Neural progenitor cell (in vitro differentiated cells): ENCODE measurements around the gene HSP90AA1. TPM values are rescaled to one million over a fixed set of nuclear protein-coding genes. Genes with fewer than 3 reads are reported as not detected.

Experiments
- DNase-seq: peaks from one replicate; pipeline ENCODE4 v3.0.0-alpha.2; 2016; ENCODE audit warnings: low spot score
- H2AFZ ChIP-seq: fragments of 200-600 bp; sonication (generic); replicated peaks from 2 replicates; pipeline ENCODE4 v1.6.1; 2016; ENCODE audit warnings: antibody characterized with exemption
- H3F3A ChIP-seq: fragments of 200-600 bp; sonication (generic); 2 replicates; pipeline ENCODE4 v1.6.1; 2016; ENCODE audit warnings: antibody characterized with exemption, low read depth
- H3K27ac ChIP-seq: fragments of 200-600 bp; sonication (generic); 2 replicates; pipeline ENCODE4 v1.5.1; 2016; ENCODE audit warnings: mild to moderate bottlenecking
- H3K27me3 ChIP-seq: fragments of 200-600 bp; sonication (generic); 2 replicates; pipeline ENCODE4 v1.6.1; 2016; ENCODE audit warnings: mild to moderate bottlenecking, moderate library complexity
- H3K36me3 ChIP-seq: fragments of 200-600 bp; sonication (generic); 2 replicates; pipeline ENCODE4 v1.5.1; 2016
- H3K4me1 ChIP-seq: fragments of 200-600 bp; sonication (generic); 2 replicates; pipeline ENCODE4 v1.6.1; 2016; ENCODE audit warnings: mixed run types
- H3K4me2 ChIP-seq: fragments of 200-600 bp; sonication (generic); 2 replicates; pipeline ENCODE4 v1.6.1; 2016
- H3K4me3 ChIP-seq: fragments of 200-600 bp; sonication (generic); 2 replicates; pipeline ENCODE4 v1.5.1; 2016
- H3K79me2 ChIP-seq: fragments of 200-600 bp; sonication (generic); 2 replicates; pipeline ENCODE4 v1.6.1; 2016; ENCODE audit warnings: low read depth
- H3K9ac ChIP-seq: fragments of 200-600 bp; sonication (generic); 2 replicates; pipeline ENCODE4 v1.6.1; 2016
- H3K9me3 ChIP-seq: fragments of 200-600 bp; sonication (generic); 2 replicates; pipeline ENCODE4 v1.5.1; 2016; ENCODE audit warnings: low read depth
- H4K20me1 ChIP-seq: fragments of 200-600 bp; sonication (generic); 2 replicates; pipeline ENCODE4 v1.6.1; 2016; ENCODE audit warnings: low read depth
- H3K27ac Mint-ChIP-seq: 3 replicates; pipeline ENCODE4 v1.8.0; 2021; ENCODE audit warnings: mixed read lengths
- H3K27me3 Mint-ChIP-seq: 2 replicates; pipeline ENCODE4 v1.8.0; 2022; ENCODE audit warnings: low read depth, mild to moderate bottlenecking, inconsistent platforms, moderate library complexity, mixed read lengths; ENCODE audit not compliant: insufficient read depth
- H3K36me3 Mint-ChIP-seq: 3 replicates; pipeline ENCODE4 v1.8.0; 2021; ENCODE audit warnings: mixed read lengths
- H3K4me1 Mint-ChIP-seq: 3 replicates; pipeline ENCODE4 v1.8.0; 2021; ENCODE audit warnings: mixed read lengths
- H3K4me3 Mint-ChIP-seq: 3 replicates; pipeline ENCODE4 v1.8.0; 2021; ENCODE audit warnings: mild to moderate bottlenecking, moderate library complexity, mixed read lengths
- H3K9me3 Mint-ChIP-seq: 3 replicates; pipeline ENCODE4 v1.8.0; 2020; ENCODE audit warnings: mixed read lengths
- CTCF ChIP-seq: fragments of 200-600 bp; sonication (generic); IDR thresholded peaks from 2 replicates; pipeline ENCODE4 v1.5.1; 2017; ENCODE audit warnings: antibody characterized with exemption, mild to moderate bottlenecking
- EZH2 ChIP-seq: fragments of 200-600 bp; sonication (generic); IDR thresholded peaks from 2 replicates; pipeline ENCODE4 v1.6.1; 2017; ENCODE audit warnings: antibody characterized with exemption, mild to moderate bottlenecking, moderate library complexity
- EZH2phosphoT487 ChIP-seq: fragments of 200-600 bp; sonication (generic); IDR thresholded peaks from 2 replicates; pipeline ENCODE4 v1.6.1; 2017; ENCODE audit warnings: antibody characterized with exemption
- total RNA-seq: library from RNA; depleted of rRNA; stranded (reverse); fragments of >200 nt; gene quantifications from 2 replicates; pipeline ENCODE4 v1.2.3, GENCODE V29; 2015; ENCODE audit warnings: low replicate concordance

HSP90AA1 gene
- total RNA-seq, 1 donor from 2014 or later, result 746 TPM

- H3K79me2 ChIP-seq, result no peaks in the 10 kb centered on the region
- Mint-ChIP-seq H3K4me3 (no peak overlapping the region), H3K36me3 (no peaks in the 10 kb centered on the region), H3K4me1 (peaks cover 21% of the 10 kb centered on the region), H3K27me3 (no peaks in the 10 kb centered on the region), H3K27ac (no peak overlapping the region), H3K9me3 (no peaks in the 10 kb centered on the region)
- H2AFZ ChIP-seq, result peak overlapping the region; percentile 76
- no peaks in the 10 kb centered on the region for H4K20me1 ChIP-seq
- no peaks in the 10 kb centered on the region for H3K27me3 ChIP-seq
- H3K4me3 ChIP-seq, result no peak overlapping the region
- no peak overlapping the region for H3K9ac ChIP-seq
- peaks cover 7% of the 10 kb centered on the region for H3K4me1 ChIP-seq
- no peaks in the 10 kb centered on the region for H3K36me3 ChIP-seq
- peaks cover 2% of the 10 kb centered on the region for H3F3A ChIP-seq
- no peaks in the 10 kb centered on the region for H3K9me3 ChIP-seq
- no peak for TF ChIP-seq EZH2phosphoT487
- no peak for TF ChIP-seq EZH2
- no peak for TF ChIP-seq CTCF
- H3K27ac ChIP-seq, result no peak overlapping the region
- peak overlapping the region; percentile 38 for H3K4me2 ChIP-seq
- DNase-seq, result peak; percentile 31
These were observed 9.2 kb upstream of the HSP90AA1 start for GRCh38 chr14:102095871-102096568.

DNA sequence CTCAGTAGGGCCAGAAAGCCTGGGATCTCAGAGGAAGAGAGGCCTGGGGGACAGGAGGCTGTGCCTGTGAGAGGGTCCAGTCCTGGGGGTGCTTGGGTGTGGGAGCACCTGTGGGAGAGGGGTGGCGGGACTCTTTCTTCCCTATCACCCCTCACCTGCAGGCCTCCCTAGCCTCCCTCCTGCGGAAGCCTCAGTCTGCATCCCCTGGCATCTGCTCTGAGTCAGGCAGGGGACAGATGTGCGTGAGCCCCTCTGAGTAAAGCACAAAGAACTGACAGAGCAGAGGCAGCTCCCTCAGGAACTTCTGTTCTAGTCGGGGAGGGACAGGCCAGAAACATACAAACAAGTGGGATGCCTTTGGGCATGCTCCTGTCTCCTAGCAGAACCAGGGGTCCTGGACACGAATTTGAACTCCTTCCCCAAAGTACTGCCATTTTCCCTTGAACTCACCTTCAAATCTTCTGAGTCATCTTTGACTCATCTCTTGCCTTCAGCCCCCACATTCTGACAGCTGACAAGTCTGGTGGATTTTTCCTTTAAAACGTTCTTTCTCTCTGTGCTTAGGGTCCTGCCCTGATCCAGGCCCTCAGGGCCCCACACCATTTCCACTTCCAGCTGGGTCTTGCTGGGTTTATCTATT lies 8.5 kb upstream of the HSP90AA1 start:
- no peaks in the 10 kb centered on the region for H4K20me1 ChIP-seq
- Mint-ChIP-seq H3K27me3 (no peaks in the 10 kb centered on the region), H3K4me1 (peaks cover 17% of the 10 kb centered on the region), H3K36me3 (no peaks in the 10 kb centered on the region), H3K27ac (no peak overlapping the region), H3K4me3 (no peak overlapping the region), H3K9me3 (no peaks in the 10 kb centered on the region)
- peaks cover 7% of the 10 kb centered on the region for H3K4me1 ChIP-seq
- no peak for TF ChIP-seq EZH2
- TF ChIP-seq EZH2phosphoT487, result no peak
- no peak for TF ChIP-seq CTCF
- H2AFZ ChIP-seq, result no peak overlapping the region
- H3F3A ChIP-seq, result peaks cover 2% of the 10 kb centered on the region
- H3K36me3 ChIP-seq, result no peaks in the 10 kb centered on the region
- H3K9ac ChIP-seq, result no peak overlapping the region
- no peak overlapping the region for H3K27ac ChIP-seq
- no peak for DNase-seq
- H3K9me3 ChIP-seq, result no peaks in the 10 kb centered on the region
- H3K4me2 ChIP-seq, result no peak overlapping the region
- H3K4me3 ChIP-seq, result no peak overlapping the region
- H3K27me3 ChIP-seq, result no peaks in the 10 kb centered on the region
- no peaks in the 10 kb centered on the region for H3K79me2 ChIP-seq

GRCh38 chr14:102094101-102094500 lies 7.3 kb upstream of the HSP90AA1 start:
- Mint-ChIP-seq H3K36me3 (no peaks in the 10 kb centered on the region), H3K27me3 (peaks cover 2% of the 10 kb centered on the region), H3K4me3 (no peak overlapping the region), H3K9me3 (no peaks in the 10 kb centered on the region), H3K27ac (no peak overlapping the region), H3K4me1 (peaks cover 21% of the 10 kb centered on the region)
- no peaks in the 10 kb centered on the region for H4K20me1 ChIP-seq
- H3K36me3 ChIP-seq, result no peaks in the 10 kb centered on the region
- DNase-seq, result no peak
- peaks cover 8% of the 10 kb centered on the region for H3F3A ChIP-seq
- TF ChIP-seq EZH2, result no peak
- no peak for TF ChIP-seq CTCF
- TF ChIP-seq EZH2phosphoT487, result no peak
- H3K9ac ChIP-seq, result no peak overlapping the region
- no peak overlapping the region for H3K4me3 ChIP-seq
- no peaks in the 10 kb centered on the region for H3K9me3 ChIP-seq
- H3K4me2 ChIP-seq, result no peak overlapping the region
- H3K27ac ChIP-seq, result no peak overlapping the region
- H3K79me2 ChIP-seq, result no peaks in the 10 kb centered on the region
- H2AFZ ChIP-seq, result no peak overlapping the region
- H3K4me1 ChIP-seq, result peaks cover 7% of the 10 kb centered on the region
- no peaks in the 10 kb centered on the region for H3K27me3 ChIP-seq
